NCI-H2081 treated with DMSO at 0.1 percent for 48 hours (cell line): ENCODE measurements around the gene SGPL1.

Source experiments
- DNase-seq: peaks from one replicate; lab custom pipeline; 2025; lab: John Stamatoyannopoulos, UW

Gene SGPL1

DNA sequence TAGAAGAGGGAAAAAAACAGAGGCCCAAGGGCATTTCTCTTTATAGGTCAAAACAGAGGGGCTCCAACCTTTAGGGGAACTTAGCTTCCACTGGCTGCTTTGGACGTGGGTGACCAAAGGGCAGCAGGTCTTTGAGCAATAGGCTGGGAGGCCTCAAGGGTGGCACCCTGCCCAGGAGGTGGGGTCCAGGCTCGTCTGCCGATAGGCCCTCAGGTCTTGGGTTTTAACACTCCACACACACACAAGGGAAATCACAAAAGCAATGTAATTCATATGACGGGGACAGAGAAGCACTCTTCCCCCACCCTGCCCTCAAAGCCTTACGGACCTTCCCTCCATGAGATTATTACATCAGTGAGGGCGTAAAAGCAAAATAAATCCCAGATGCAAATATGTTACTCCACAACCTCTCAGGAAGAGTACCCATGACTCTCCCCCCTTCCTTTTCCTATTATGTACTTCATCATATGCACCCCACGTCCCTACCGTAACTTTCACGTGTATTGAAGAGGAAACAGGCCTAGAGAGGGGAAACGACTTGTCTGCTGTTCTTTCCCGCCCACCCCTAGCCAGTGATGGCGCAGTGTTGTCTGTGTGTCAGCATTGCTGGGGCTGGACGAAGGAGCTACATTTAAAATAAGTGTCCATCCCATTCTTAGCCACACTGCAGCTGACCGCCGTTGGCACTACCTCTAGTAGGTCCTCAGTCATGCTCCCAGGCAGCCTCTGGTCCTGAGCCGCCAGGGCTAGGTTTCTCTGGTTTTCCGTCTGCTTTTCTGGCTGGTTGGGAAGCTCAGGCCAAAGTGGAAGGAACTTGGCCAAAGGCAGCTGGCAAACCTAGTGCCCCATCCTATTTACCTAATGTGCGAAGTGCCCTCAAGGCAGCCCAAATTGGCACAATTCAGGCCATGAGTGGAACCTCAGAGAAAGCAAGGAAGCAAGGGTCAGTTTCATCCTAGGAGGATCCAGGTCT, 70.5 kb downstream of the SGPL1 start:
- no peak for DNase-seq

DNA sequence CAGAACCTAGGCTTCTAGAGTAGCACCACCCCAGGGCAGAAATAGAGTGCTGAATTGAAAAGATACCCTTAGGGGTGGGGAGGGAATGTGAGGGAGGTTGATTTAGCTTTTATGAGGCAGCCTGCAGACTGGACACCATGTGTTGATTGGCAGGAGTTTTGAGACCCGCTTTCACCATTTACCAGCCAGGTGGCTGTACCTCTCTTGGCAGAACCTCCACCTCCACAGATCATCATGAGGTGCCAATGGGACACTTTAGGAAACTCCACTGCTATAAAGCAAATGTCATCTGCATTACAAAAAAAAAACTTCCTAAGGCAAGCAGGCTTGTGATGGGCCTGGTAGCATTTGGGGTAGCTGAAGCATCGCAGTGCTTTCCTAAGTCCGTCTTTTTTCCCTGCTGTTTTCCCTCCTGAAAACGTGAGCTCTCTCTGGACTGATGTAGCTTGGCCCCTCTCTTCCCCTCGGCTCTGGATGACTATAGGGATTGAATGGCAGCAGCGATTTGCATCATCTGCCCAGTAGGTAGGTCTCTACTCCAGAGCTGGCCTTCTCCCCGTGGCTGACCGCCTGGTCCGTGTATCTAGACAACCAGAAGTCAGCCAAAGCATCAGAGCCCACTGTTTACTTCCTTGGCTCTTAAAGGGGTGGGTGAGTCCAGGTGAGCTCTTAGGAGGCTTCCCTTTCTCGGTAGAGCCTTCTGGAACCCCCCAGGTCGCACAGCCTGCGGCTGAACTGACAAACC, 71.3 kb downstream of the SGPL1 start:
- no peak for DNase-seq

DNA sequence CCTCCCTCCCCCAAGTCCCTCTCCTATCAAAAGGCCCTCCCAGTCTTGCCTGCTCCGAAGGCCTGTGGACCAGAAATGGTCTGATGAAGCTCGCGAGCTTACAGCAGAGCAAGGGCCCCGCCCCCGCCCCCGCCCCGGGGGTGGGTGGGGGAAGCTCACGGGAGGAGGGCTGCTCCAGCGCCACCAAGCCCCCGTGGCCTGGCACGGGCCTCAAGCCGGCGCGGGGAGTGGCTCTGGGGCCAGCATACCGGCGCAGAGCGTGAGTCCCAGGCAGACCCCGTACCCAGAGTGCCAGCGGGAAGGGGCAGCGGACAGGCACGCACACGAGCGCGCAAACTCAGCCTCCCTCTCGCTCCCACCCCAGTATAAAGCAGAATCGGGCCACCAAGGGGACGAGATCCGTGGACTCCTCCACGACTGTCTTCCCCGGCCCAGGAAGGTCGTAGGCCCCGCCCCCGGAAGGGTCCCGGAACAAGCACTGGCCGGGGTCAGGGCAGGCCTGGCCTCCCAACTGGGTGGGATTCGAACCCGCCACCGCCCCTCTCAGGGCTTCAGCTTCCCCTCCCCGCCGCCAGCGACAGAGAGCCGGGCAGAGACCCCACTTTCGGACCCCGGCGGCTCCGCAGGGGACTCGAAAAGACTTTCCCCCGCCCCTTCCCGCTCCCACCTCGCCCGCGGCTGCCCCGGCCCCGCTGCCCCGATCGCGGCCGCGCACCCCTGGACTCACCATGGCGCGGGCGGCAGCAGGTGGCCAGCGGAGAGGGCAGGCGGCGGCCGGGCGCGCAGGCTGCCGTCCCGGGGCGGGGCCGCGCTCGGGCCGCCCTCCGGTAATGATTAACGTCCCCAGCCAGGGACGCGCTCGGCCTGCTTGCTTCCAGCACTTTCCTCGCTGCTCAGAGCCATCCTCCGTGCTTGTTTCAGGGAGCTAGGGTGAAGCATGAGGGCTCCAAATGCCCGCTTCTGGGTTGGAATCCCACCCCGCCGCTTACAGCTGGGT, 72.4 kb downstream of the SGPL1 start, which contains the start of gene PCBD1:
Gene PCBD1 (minus strand): TSS at position 762 of the 997 bp plus-strand sequence. CDS start 32 bp downstream, at position 730.
- DNase-seq = no peak

DNA sequence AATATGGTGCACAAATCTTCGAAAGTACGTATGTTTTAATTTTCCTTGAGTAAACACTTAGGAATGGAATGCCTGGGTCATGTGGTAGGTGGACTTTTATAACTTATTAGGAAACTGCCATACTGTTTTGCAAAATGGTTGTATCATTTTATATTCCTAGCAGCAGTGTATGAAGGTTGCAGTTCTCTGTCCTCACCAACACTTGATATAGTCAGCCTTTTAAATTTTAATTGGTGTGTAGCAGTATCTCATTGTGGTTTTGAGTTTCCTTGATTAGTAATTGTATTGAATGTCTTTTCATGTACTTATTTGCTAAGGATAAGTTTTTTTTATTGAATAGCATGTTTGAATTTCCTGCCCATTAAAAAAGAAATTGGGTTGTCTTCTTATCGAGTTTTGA, 73.5 kb downstream of the SGPL1 start:
- DNase-seq = no peak

DNA sequence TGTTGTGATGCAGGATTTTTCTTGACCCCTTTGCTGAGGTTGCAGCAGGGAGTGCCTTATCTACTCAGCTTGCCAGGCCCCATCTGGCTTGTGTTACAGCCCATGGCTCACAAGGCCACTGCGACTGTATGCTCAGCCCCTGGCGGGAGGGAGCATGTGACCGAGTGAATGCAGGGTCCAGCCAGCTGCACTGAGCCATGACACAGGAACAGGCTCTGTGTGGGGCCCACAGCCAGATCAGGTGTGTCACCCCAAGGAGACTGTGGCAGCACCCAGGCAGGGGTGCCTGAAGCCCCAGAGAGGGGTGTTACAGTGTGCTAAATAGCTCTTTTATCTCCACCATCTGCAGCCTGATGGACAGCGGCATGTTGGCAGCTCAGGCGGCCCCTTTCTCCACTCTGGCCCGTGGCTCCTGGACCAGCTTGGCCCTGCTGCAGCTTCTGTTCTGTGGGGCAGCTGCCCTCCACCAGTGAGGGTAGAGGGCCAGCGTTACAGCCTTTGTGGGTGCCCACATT, 75.2 kb downstream of the SGPL1 start:
- DNase-seq = no peak

DNA sequence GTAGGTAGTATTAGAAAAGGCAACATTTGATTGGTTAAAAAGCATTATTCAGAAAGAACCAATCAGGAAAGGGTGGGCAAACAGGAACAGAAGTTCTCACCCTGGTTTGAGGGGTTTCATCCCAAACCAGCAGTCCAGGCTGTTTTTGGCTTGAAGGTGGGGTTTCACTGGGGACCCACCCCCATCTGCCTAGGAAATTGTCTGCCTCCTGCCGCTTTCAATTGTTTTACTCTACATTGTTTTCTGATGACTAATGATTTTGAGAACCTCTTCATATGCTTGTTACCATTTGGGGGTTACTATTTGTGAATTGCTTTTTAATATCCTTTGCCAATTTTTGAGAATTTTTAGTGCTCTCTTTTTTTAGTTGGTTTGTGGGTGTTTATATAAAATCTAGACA, 75.9 kb downstream of the SGPL1 start:
- no peak for DNase-seq

DNA sequence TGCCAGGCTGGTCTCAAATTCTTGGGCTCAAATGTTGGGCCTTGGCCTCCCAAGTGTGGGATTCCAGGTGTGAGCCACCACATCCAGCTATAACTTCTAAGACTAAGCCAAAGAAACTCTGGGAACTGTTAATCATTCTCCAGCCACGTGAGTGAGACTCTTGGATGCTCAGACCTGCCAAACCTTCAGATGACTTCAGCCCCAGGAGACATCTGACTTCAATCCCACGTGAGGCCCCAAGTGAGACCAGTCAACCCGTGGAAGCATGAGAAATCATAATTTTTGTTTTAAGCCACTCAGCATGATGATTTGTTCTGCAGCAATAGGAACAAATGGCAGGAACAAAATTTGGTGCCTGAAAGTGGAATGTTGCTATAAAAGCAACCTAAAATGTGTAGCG, 76.9 kb downstream of the SGPL1 start:
- no peak for DNase-seq

DNA sequence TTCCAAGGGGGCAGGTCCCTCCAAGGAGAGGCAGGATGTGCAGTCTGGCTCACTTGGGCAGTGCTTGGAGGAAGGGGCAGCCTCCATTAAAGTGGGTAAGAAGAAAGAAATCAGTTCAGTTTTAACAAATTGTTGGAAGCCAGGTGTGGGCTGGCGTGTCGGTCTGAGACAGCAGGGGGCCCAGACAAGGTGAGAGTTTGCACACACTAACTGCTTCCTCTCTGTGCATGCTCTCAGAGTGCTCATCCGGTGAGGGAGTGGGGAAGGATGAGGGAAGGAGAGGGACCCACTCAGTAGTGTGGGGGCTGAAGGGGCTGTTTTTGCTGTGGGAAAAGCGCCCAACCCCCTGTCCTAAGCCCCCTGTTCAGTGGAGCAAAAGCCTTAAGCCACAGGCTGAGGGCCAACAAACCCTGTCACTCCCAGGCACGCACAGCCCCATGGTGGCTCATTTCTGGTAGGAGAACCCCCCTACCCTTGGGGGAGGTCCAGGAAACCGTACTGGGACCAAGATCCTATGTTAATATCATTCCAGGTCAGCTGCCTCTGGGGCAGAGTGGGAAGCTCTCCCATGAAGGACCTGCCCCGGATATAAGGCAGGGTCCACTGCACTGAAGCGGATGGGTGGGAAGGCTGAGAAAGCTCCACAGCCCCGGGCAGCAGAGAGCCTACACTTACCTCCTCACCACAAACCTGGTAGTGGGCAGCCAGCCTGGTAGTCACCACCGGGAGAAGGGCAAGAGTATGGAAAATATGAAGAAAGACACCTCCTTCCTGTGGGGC, 77.7 kb downstream of the SGPL1 start:
- DNase-seq = no peak

DNA sequence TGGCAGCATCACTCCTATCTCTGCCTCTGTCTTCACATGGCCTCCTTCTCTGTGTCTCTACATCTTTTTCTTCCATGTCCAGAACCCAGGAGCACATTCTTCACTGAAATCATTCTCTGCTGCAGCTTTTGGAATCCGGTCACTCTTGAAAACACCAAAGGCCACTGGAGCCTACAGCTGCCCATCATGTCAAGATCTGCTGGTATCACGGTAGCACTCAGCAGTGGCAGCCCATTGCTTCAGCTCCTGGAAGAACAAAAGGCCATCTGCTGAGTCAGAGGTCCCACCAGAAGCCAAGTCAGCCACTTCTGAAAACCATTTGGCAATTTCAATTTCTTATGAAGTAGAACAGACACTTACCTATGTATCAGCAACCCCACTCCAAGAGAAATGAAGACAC, 78.7 kb downstream of the SGPL1 start:
- no peak for DNase-seq

DNA sequence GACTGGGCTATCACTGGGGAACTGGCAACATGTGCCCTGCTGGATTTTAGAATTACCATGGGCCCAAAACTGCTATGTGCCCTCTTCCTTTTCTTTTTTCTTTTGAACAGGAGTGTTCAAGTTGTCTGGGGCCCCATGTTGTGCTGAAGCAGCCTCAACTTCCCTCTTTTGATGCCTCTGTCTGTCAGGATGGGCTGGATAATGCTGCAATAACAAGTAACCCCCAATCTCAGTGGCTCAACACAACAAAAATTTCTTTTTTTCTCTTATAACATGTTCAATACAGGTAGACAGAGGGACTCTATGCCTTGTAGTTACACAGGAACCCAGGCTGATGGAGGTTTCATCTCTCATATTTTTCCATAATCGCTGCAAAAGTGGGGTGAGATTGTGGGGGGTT, 80.8 kb downstream of the SGPL1 start:
- no peak for DNase-seq

DNA sequence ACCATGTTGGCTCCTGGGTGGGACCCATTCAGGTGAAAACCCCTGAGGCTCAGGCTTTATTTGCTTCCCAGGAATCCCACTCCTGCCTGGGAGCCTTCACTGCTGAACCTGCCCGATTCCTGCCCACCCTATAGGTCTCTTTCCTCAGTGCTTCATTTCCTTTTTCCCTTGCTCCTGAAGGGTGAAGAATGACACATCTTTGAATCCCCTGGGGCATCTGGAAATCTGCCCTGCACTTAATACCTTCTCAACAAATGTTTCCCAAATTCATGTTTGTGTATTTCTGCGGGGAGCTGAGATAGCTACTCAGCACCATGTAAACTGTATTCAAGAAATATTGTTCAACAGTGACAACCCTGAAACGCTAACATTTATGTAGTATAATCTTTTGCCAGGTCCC, 82.9 kb downstream of the SGPL1 start:
- DNase-seq = no peak

DNA sequence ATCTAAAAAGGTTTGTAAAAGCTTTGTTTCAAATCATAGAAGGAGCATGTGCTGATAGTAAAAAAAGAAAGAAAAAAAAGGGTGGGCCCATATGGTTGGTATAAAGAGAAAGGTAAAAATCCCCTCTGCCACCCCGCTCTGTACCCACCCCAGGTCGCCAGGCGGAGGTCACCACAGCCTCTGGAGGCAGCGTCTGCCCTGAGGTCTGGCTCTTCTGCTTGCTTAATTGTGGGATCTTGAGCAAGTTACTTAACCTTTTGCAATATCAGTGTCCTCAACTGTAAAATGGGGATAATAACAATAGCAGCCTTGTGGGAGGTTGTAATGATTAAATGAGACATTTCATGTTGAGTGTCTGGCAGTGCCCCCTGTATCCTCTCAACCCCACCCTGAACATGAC, 83.3 kb downstream of the SGPL1 start:
- no peak for DNase-seq

DNA sequence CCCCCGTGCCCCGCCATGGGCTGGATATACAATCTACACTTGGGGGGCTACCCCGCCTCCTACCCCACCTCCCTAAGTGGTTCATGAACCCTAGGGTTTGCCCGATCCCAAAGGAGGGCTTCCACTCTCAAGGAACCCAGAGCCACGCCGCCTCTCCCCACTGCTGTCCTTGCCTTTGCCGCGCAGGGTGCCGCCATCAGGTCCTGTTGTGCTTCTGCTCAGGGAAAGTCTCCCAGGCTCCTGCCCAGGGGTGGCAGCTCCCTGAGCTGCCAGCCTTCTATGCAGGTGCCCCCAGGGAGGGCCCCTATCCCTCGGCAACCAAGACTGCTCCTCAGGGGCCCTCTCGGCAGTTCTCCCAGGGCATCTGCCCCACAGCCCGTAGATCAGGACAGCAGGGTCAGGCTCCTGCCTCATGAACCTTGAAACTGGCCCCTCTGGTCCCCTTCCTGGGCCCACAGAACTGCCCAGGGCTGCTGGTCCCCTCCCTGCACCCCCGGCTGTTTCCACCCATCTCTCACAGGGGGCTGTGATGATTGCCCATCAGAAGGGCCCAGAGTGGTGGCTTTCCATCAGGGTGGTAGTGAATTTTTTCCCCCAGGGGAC, 85.6 kb downstream of the SGPL1 start:
- no peak for DNase-seq

DNA sequence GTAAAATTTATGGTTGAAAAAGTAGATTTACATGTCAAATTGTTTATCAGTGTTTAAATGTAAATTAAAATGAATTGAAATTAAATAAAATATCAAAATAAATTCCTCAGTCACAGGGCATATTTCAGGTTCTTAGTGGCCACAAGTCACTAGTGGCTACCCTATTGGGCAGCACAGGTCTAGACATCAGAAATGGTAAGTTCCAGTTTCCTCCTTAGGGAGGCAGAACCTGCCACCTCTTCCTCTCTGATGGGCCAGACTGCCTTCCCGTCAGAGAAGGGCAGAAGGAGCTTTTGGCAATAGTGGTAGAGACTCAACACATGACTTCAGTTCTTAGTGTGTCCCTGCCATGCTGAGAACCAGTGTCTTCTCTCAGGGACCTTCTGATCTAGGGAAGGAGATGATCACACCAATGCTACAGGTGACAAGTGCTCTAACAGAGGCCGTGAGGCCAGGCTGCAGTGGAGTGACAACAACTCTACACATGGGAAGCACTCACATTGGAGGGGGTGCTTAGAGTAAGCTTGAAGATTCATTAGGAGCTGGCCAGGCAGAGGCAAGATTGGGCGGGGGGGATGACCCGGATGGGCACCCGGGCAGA, 87.0 kb downstream of the SGPL1 start:
- no peak for DNase-seq

DNA sequence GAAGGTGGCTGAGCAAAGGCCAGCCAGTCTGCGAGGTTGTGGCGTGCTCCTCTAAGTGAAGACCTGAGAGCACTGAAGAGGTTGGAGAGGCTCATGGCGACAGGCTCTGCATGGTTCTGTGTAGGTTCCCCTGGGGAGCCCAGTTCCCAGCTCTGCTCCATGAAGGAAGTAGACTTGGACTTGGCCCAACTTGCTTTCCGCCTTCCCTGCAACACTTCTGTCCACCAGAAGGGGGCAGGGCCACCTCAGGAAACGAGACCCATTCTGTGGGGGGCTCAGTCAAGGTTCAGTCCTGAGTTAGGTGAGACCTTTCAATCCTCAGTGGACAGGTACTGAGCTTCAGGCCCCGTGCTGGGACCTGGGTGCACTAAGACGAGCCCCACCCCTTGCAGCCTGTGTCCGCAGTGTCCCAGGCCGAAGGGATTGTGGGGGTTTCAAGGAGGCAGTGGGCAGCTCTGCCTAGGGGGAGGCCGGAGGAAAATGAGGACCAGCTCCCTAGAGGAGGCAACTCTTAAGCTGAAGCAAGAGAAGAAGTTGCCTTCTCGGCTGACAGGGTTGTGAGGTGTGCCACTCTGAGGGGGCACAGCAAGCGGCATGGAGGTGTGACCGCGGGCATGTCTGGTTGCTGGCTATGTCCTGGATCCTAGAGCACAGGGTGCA, 87.6 kb downstream of the SGPL1 start:
- no peak for DNase-seq

DNA sequence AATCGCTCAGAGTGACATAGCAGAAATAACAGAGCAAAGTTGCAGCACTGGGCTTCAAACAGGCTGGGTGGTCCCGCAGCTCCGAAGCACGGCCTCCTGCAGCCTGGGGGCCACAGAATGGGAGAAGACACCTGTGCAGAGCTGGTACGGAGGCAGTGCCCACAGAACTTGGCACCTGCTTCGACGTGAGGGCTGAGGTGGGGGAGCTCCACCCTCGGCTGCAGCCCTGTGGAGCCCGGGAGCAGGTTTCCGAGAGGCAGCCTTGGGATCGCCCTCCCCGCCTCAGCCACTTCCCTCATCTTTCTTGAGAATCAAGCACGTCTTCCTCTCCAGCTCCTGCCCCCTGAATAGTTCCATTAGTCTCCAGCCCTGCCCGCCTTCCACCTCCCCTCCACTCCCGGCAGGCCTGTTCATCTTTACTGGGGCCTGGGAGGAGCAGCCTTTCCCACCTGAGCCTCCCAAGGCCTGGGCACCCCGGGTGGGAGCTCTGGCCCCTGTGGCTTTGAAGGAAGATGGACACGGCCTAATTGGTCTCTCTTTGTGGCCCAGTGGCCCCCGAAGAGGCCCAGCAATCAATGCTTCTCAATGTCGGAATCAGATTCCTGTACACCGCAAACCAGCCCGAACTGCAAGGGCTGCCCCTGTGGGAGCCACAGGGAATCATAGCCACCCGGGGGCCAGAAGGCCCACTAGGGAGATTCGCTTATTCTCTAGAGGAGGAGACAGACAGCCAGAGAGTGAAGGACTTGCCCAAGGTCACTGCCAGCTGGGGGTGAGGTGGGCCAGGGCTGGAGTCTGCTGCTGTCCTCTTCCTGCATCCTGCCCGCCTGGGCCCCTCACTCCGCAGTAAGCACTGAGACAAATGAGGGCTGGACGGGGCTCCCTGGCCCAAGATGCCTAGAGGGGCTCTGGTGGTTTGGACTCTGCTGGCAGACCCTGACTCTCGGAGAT, 89.6 kb downstream of the SGPL1 start:
- no peak for DNase-seq

DNA sequence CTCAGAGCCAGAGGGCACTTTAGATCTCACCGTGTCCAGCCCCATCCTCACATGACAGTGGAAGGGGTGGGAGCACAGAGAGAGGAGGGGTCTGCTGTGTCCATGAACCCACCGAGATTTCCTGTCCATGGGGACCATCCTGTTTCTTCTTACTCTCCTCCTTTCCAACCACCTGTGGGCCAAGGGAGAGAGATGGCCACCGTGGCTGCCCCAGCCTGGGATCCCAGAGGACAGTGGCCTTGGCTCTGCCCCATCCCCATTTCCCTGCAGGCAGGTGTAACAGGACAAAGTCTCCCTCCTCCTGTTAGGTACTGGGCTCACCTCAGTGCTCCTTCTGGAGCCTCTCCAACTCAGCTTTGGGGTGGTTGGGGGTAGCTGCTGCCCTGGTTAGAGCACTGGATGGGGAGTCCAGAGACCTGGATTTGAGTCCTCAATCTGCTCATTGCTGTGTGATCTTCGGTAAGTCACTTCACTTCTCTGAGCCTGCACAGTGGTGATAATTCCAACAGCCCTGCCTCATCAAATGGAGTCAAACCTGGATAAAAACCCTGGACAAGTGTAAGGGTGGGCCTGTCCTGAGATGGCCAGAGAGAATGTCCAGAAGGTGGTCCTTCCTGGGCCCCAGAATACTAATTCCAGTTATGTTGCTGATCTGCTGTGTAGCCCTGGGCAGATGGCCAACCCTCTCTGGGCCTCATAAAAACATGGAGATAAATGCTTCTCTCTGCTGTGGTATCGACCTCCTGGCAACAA, 90.5 kb downstream of the SGPL1 start:
- DNase-seq = no peak
